HUES64 (cell line): ENCODE data around the gene PRDM1. TPM values are rescaled to one million over a fixed set of nuclear protein-coding genes. Genes with fewer than 3 reads are reported as not detected.

Experiments
- H3K27ac ChIP-seq: 2 replicates; pipeline ENCODE4 v1.7.0; 2013; ENCODE audit warnings: low read depth, low read length, inconsistent platforms
- H3K27me3 ChIP-seq: 2 replicates; pipeline ENCODE4 v1.6.1; 2013; ENCODE audit warnings: mild to moderate bottlenecking, low read length; ENCODE audit not compliant: insufficient read depth
- H3K36me3 ChIP-seq: 2 replicates; pipeline ENCODE4 v1.6.1; 2013; ENCODE audit warnings: mild to moderate bottlenecking, low read length; ENCODE audit not compliant: insufficient read depth
- H3K4me1 ChIP-seq: 2 replicates; pipeline ENCODE4 v1.6.1; 2013; ENCODE audit warnings: mild to moderate bottlenecking, low read length, moderate library complexity; ENCODE audit not compliant: insufficient read depth
- H3K4me3 ChIP-seq: 2 replicates; pipeline ENCODE4 v1.5.1; 2013; ENCODE audit warnings: mild to moderate bottlenecking, low read length, moderate library complexity
- H3K9ac ChIP-seq: 2 replicates; pipeline ENCODE4 v1.6.1; 2013; ENCODE audit warnings: mild to moderate bottlenecking, low read depth, low read length
- H3K9me3 ChIP-seq: 2 replicates; pipeline ENCODE4 v1.6.1; 2013; ENCODE audit warnings: low read depth, low read length; ENCODE audit not compliant: insufficient read depth
- WGBS: fragments of 150-250, 120-280 bp; methylation state at CpG from one replicate; pipeline ENCODE4 v1.1.7; 2013; ENCODE audit warnings: missing lambda C conversion rate; 5-methylcytosine and 5-hydroxymethylcytosine counted together
- polyA plus RNA-seq, 2 experiments: library from polyadenylated mRNA; stranded (reverse); fragments of 50-300 nt; gene quantifications; one replicate each; pipeline ENCODE4 v1.2.3, GENCODE V29; 2013

Gene PRDM1
- polyA plus RNA-seq (2013, experiment 1 of 2): 2.7 TPM
- polyA plus RNA-seq (2013, experiment 2 of 2): 2.2 TPM

GRCh38 chr6:106085984-106086813, at the start of gene PRDM1:
Gene PRDM1, plus strand, starts transcription at chr6:106086336. Its CDS starts 218 bp downstream, at chr6:106086554.
- Histone ChIP-seq H3K4me3 (peak within 1 kb of the TSS; percentile 57), H3K27ac (no peak within 1 kb of the TSS; the same call in 1 of the 2 replicates), H3K36me3 (no peaks in the 10 kb centered on the region), H3K27me3 (peaks cover 19% of the 10 kb centered on the region), H3K9me3 (no peaks in the 10 kb centered on the region), H3K4me1 (peaks cover 38% of the 10 kb centered on the region), H3K9ac (peak within 1 kb of the TSS; percentile 26; the same call in 1 of the 2 replicates)
- under 1% methylated on average over 44 of the region's 44 CpGs for WGBS

GRCh38 chr6:106037060-106037459, 49.1 kb upstream of the PRDM1 start:
- H3K27ac ChIP-seq: no peak overlapping the region
- H3K9ac ChIP-seq: no peak overlapping the region
- H3K9me3 ChIP-seq: peaks cover 13% of the 10 kb centered on the region; the same call in 1 of the 2 replicates
- no peaks in the 10 kb centered on the region for H3K36me3 ChIP-seq
- H3K27me3 ChIP-seq: no peaks in the 10 kb centered on the region
- no peak overlapping the region for H3K4me3 ChIP-seq
- no peaks in the 10 kb centered on the region for H3K4me1 ChIP-seq

DNA sequence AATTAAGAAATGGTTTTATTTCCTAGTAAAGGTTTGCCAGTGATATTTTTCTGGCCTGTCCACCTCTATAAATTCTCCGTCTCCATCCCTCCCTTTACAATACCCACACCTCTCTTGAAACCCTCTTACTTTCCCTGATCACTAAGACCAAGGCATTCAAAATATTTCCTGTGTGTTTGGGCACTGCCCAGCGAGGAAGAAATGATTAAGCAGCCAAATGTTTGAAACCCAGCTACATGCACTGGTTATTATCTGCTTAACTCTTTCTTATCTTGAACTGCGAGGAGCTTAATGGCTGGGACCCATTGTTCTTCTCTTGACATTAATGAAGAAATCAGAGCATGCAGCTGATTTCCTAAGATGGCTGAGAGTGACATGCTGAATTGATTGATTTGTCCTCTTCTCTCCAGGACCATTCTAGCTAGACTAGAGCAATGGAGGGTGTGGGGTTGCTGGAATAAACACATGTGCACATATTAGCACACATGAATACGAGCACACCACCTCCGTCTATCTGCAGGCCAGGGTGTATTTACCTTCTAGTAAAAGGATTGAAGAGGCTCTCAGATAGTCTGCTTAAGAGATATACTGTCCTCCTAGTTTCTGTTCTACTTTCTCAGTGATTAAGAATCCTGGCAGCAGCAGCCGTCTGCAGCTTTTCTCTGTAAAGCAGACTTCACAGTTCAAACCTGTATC, 46.1 kb upstream of the PRDM1 start:
- WGBS: 80% methylated on average over 5 of the region's 6 CpGs
- no peaks in the 10 kb centered on the region for H3K27me3 ChIP-seq
- no peak overlapping the region for H3K4me3 ChIP-seq
- no peaks in the 10 kb centered on the region for H3K4me1 ChIP-seq
- no peak overlapping the region for H3K27ac ChIP-seq
- H3K9me3 ChIP-seq: peaks cover 11% of the 10 kb centered on the region; the same call in 1 of the 2 replicates
- H3K36me3 ChIP-seq: no peaks in the 10 kb centered on the region
- no peak overlapping the region for H3K9ac ChIP-seq

DNA sequence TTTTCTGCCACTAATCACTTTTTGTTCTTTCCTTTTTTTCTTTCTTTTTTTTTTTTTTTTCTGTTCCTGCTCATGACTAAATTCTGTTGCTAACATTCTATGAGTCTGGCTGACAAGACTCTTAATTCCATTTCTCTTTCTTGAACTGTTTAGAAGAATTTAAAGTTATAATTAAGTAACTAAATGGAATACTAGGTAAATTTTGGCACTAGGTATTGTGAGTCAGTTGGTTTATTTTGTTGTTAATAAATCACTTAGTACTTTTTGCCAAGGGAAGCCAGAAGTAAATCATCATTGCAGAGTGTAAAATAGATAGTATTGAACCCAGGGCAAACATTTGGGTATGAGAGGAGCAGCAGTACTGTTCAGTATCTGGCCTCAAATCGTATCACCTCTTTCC, 42.0 kb upstream of the PRDM1 start:
- Histone ChIP-seq H3K9ac (no peak overlapping the region), H3K27me3 (no peaks in the 10 kb centered on the region), H3K4me3 (no peak overlapping the region), H3K36me3 (no peaks in the 10 kb centered on the region), H3K9me3 (no peaks in the 10 kb centered on the region), H3K4me1 (peaks cover 4% of the 10 kb centered on the region), H3K27ac (no peak overlapping the region)
- WGBS: 93% methylated on average over 1 of the region's 1 CpG

GRCh38 chr6:106045077-106045476, 41.1 kb upstream of the PRDM1 start:
- Histone ChIP-seq H3K4me1 (peaks cover 4% of the 10 kb centered on the region), H3K9ac (no peak overlapping the region), H3K36me3 (no peaks in the 10 kb centered on the region), H3K27me3 (peaks cover 8% of the 10 kb centered on the region; the same call in 1 of the 2 replicates), H3K4me3 (no peak overlapping the region), H3K27ac (no peak overlapping the region), H3K9me3 (no peaks in the 10 kb centered on the region)
- 87% methylated on average over 1 of the region's 2 CpGs for WGBS

- peaks cover 8% of the 10 kb centered on the region; the same call in 1 of the 2 replicates for H3K27me3 ChIP-seq
- H3K9me3 ChIP-seq: no peaks in the 10 kb centered on the region
- no peak overlapping the region; the same call in 1 of the 2 replicates for H3K27ac ChIP-seq
- WGBS: 75% methylated on average over 10 of the region's 10 CpGs
- no peak overlapping the region for H3K4me3 ChIP-seq
- peaks cover 16% of the 10 kb centered on the region for H3K4me1 ChIP-seq
- no peak overlapping the region for H3K9ac ChIP-seq
- no peaks in the 10 kb centered on the region for H3K36me3 ChIP-seq
Measured at GRCh38 chr6:106046116-106046853, 39.9 kb upstream of the PRDM1 start.

GRCh38 chr6:106046854-106047200, 39.3 kb upstream of the PRDM1 start:
- Histone ChIP-seq H3K27ac (no peak overlapping the region), H3K36me3 (no peaks in the 10 kb centered on the region), H3K4me3 (no peak overlapping the region), H3K27me3 (peaks cover 8% of the 10 kb centered on the region; the same call in 1 of the 2 replicates), H3K9me3 (no peaks in the 10 kb centered on the region), H3K4me1 (peaks cover 21% of the 10 kb centered on the region), H3K9ac (no peak overlapping the region)
- WGBS: 94% methylated on average over 1 of the region's 1 CpG

GRCh38 chr6:106048336-106048735, 37.8 kb upstream of the PRDM1 start:
- WGBS: 90% methylated on average over 2 of the region's 2 CpGs
- peaks cover 8% of the 10 kb centered on the region; the same call in 1 of the 2 replicates for H3K27me3 ChIP-seq
- no peak overlapping the region for H3K4me3 ChIP-seq
- no peaks in the 10 kb centered on the region for H3K36me3 ChIP-seq
- no peak overlapping the region for H3K9ac ChIP-seq
- no peak overlapping the region for H3K27ac ChIP-seq
- peaks cover 24% of the 10 kb centered on the region for H3K4me1 ChIP-seq
- no peaks in the 10 kb centered on the region for H3K9me3 ChIP-seq

DNA sequence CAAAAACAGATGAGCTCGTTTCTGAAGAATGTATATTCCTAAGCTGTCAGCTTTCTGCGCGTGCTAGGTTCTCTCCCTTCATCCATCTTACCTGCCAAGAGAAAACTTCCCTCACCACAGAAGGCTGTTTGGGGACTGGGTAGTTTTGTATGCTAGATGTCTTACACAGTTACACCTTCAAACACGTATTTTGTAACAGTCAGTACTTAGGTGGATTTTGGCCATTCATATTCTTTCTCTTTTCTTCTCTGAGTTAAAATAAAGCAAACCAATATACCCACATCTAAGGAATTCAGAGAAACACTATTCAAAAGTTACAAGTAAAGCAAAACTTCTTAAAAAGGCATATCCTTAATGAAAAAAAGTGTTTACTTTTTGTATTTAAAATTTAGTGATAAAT, 35.6 kb upstream of the PRDM1 start:
- no peaks in the 10 kb centered on the region for H3K36me3 ChIP-seq
- peaks cover 26% of the 10 kb centered on the region for H3K4me1 ChIP-seq
- H3K9ac ChIP-seq: no peak overlapping the region
- H3K4me3 ChIP-seq: no peak overlapping the region
- H3K27ac ChIP-seq: no peak overlapping the region
- peaks cover 8% of the 10 kb centered on the region; the same call in 1 of the 2 replicates for H3K27me3 ChIP-seq
- WGBS: 60% methylated on average over 1 of the region's 4 CpGs
- no peaks in the 10 kb centered on the region for H3K9me3 ChIP-seq

- H3K36me3 ChIP-seq: no peaks in the 10 kb centered on the region
- peaks cover 32% of the 10 kb centered on the region for H3K4me1 ChIP-seq
- H3K27ac ChIP-seq: peak overlapping the region; percentile 50; the same call in 1 of the 2 replicates
- WGBS: 12% methylated on average over 3 of the region's 3 CpGs
- no peak overlapping the region for H3K9ac ChIP-seq
- H3K27me3 ChIP-seq: peaks cover 8% of the 10 kb centered on the region; the same call in 1 of the 2 replicates
- peak overlapping the region; percentile 1 for H3K4me3 ChIP-seq
- no peaks in the 10 kb centered on the region for H3K9me3 ChIP-seq
Measured at GRCh38 chr6:106051226-106051625, 34.9 kb upstream of the PRDM1 start.
